ENCODE results near the gene MTFR2. TPM values are rescaled to one million over a fixed set of nuclear protein-coding genes. Genes with fewer than 3 reads are reported as not detected.

The MTFR2 gene
- polyA plus RNA-seq, 1 donor (not counting 4 experiments of a cell fraction or from before 2014, with no cell fraction given), result 12.0 TPM

DNA sequence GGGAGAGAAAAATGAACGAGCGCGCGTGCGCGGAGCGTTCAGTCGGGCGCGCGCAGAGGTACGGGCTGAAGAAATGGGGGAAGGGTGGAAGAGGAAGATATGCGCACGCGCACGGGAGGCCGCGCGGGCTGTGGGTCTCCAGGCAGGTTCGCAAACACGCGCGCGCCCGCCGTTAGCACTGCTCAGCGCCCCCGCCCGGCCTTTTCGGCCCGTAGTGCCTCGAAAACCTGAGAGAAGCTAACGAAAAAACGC lies 39.1 kb upstream of the MTFR2 start:
- H4K20me1 ChIP-seq (ENCODE audit: control insufficient read depth, extremely low read depth, insufficient read depth, low read length), result peaks cover 41% of the 10 kb centered on the region
- peak overlapping the region; percentile 100 for H3K9ac ChIP-seq (ENCODE audit: control insufficient read depth, extremely low read depth, insufficient read depth, low read length)
- peaks cover 30% of the 10 kb centered on the region for H3K4me1 ChIP-seq (ENCODE audit: control insufficient read depth, extremely low read depth, insufficient read depth, low read length)
- H2AFZ ChIP-seq (ENCODE audit: control insufficient read depth, low read length), result peak overlapping the region; percentile 76
- dilution Hi-C loops (cut with MboI; ENCODE audit: extremely low pct_ligation_motif_present, low sequenced_read_pairs), result no loop called here
- DNase-seq (ENCODE audit: low read depth, low spot score) (no peak), FAIRE-seq (no peak)
- H3K27me3 ChIP-seq (ENCODE audit: control insufficient read depth, extremely low read depth, insufficient read depth, low read length), result no peaks in the 10 kb centered on the region
- H3K9me1 ChIP-seq (ENCODE audit: control insufficient read depth, extremely low read depth, insufficient read depth, low read length), result no peaks in the 10 kb centered on the region
- peak overlapping the region; percentile 99 for H3K4me2 ChIP-seq (ENCODE audit: control insufficient read depth, extremely low read depth, insufficient read depth, low read depth, low read length)
- TF ChIP-seq CTCF (optimal IDR thresholded peaks at IDR 0.05 in 1 of 3, IDR thresholded peaks at IDR 0.05 in 1 of 3, conservative IDR thresholded peaks at IDR 0.05 in 1 of 3; ENCODE audit: extremely low read depth in 1 of 3, insufficient read depth in 2 of 3, low read length in 3 of 3) (peak in 1 of 3 experiments; percentile 0), EZH2 (IDR thresholded peaks at IDR 0.05; ENCODE audit: low read length) (no peak)
- peak overlapping the region; percentile 80 to 94 (median 93) for H3K4me3 ChIP-seq (ENCODE audit: control insufficient read depth in 2 of 3, extremely low read depth in 1 of 3, insufficient read depth in 2 of 3, low read depth in 1 of 3, low read length in 3 of 3)
- no peaks in the 10 kb centered on the region for H3K9me3 ChIP-seq (ENCODE audit: control insufficient read depth, low read depth, low read length)
- peaks cover 52% of the 10 kb centered on the region for H3K79me2 ChIP-seq (ENCODE audit: control insufficient read depth, insufficient read depth, low read length)
- peaks cover 0 to 10% of the 10 kb centered on the region in 2 experiments for H3K36me3 ChIP-seq (ENCODE audit: control insufficient read depth in 2 of 2, extremely low read depth in 1 of 2, insufficient read depth in 2 of 2, low read length in 2 of 2)
- peak overlapping the region; percentile 100 for H3K27ac ChIP-seq (ENCODE audit: control insufficient read depth, insufficient read depth, low read length)

- dilution Hi-C loops (cut with MboI; ENCODE audit: extremely low pct_ligation_motif_present, low sequenced_read_pairs), result no loop called here
- H3K9ac ChIP-seq (ENCODE audit: control insufficient read depth, extremely low read depth, insufficient read depth, low read length), result peak overlapping the region; percentile 100
- peaks cover 31% of the 10 kb centered on the region for H3K4me1 ChIP-seq (ENCODE audit: control insufficient read depth, extremely low read depth, insufficient read depth, low read length)
- peaks cover 43% of the 10 kb centered on the region for H4K20me1 ChIP-seq (ENCODE audit: control insufficient read depth, extremely low read depth, insufficient read depth, low read length)
- peak overlapping the region; percentile 99 for H3K4me2 ChIP-seq (ENCODE audit: control insufficient read depth, extremely low read depth, insufficient read depth, low read depth, low read length)
- H3K4me3 ChIP-seq (ENCODE audit: control insufficient read depth in 2 of 3, extremely low read depth in 1 of 3, insufficient read depth in 2 of 3, low read depth in 1 of 3, low read length in 3 of 3), result peak overlapping the region; percentile 80 to 94 (median 93)
- H2AFZ ChIP-seq (ENCODE audit: control insufficient read depth, low read length), result no peak overlapping the region
- no peaks in the 10 kb centered on the region for H3K27me3 ChIP-seq (ENCODE audit: control insufficient read depth, extremely low read depth, insufficient read depth, low read length)
- H3K36me3 ChIP-seq (ENCODE audit: control insufficient read depth in 2 of 2, extremely low read depth in 1 of 2, insufficient read depth in 2 of 2, low read length in 2 of 2), result peaks cover 0 to 10% of the 10 kb centered on the region in 2 experiments
- no peaks in the 10 kb centered on the region for H3K9me3 ChIP-seq (ENCODE audit: control insufficient read depth, low read depth, low read length)
- H3K27ac ChIP-seq (ENCODE audit: control insufficient read depth, insufficient read depth, low read length), result peak overlapping the region; percentile 100
- peaks cover 56% of the 10 kb centered on the region for H3K79me2 ChIP-seq (ENCODE audit: control insufficient read depth, insufficient read depth, low read length)
- DNase-seq (ENCODE audit: low read depth, low spot score) (no peak), FAIRE-seq (no peak)
- TF ChIP-seq EZH2 (IDR thresholded peaks at IDR 0.05; ENCODE audit: low read length) (no peak), CTCF (optimal IDR thresholded peaks at IDR 0.05 in 1 of 3, IDR thresholded peaks at IDR 0.05 in 1 of 3, conservative IDR thresholded peaks at IDR 0.05 in 1 of 3; ENCODE audit: extremely low read depth in 1 of 3, insufficient read depth in 2 of 3, low read length in 3 of 3) (peak in 2 of 3 experiments; percentile 22 to 25)
- H3K9me1 ChIP-seq (ENCODE audit: control insufficient read depth, extremely low read depth, insufficient read depth, low read length), result no peaks in the 10 kb centered on the region
Observed at GRCh38 chr6:136288566-136289326, 38.6 kb upstream of the MTFR2 start.

Measured in keratinocyte (primary cell).